ENCODE results near the gene PRDM16.
"Not testable (repeated sequence)": the region's sequence is repeated elsewhere in the genome, so short reads cannot be mapped to it uniquely, and the experiment has no call there.

- TF ChIP-seq CTCF (IDR thresholded peaks at IDR 0.05; ENCODE audit: low read length); EZH2 (IDR thresholded peaks at IDR 0.05; ENCODE audit: borderline replicate concordance, low read length): not testable (repeated sequence)
These were observed 19.1 kb downstream of the PRDM16 start for GRCh38 chr1:3087946-3088668.

Data from OCI-LY1 (cell line).